Activated T-cell treated with anti-CD3 and anti-CD28 coated beads, Interleukin-2, amount 50 U/mL, for 48 hours (primary cell): ENCODE results near the gene PLA2G4F.

ENCODE experiments used
- DNase-seq, 2 experiments: peaks; one replicate each; pipeline ENCODE4 v3.0.0-alpha.2; 2020

The PLA2G4F gene

GRCh38 chr15:42130246-42130986 lies 26.0 kb downstream of the PLA2G4F start:
- peak; percentile 11 for DNase-seq

GRCh38 chr15:42129364-42129763 lies 27.1 kb downstream of the PLA2G4F start:
- DNase-seq, result no peak

GRCh38 chr15:42128476-42128875 lies 28.0 kb downstream of the PLA2G4F start:
- DNase-seq, result no peak

GRCh38 chr15:42123546-42123945 lies 32.9 kb downstream of the PLA2G4F start:
- no peak for DNase-seq

- DNase-seq, result no peak
Observed at GRCh38 chr15:42121682-42122081, 34.8 kb downstream of the PLA2G4F start.

- no peak for DNase-seq
Observed at GRCh38 chr15:42121021-42121420, 35.4 kb downstream of the PLA2G4F start.

- DNase-seq, result no peak
Observed at GRCh38 chr15:42120285-42120684, 36.2 kb downstream of the PLA2G4F start.

GRCh38 chr15:42119446-42119760 lies 37.0 kb downstream of the PLA2G4F start:
- no peak for DNase-seq

GRCh38 chr15:42118650-42119445 lies 37.6 kb downstream of the PLA2G4F start:
- no peak for DNase-seq

- no peak for DNase-seq
Observed at GRCh38 chr15:42111924-42112323, 44.5 kb downstream of the PLA2G4F start.

- DNase-seq, result no peak
Observed at GRCh38 chr15:42110367-42110766, 46.1 kb downstream of the PLA2G4F start.

GRCh38 chr15:42108806-42109205 lies 47.6 kb downstream of the PLA2G4F start:
- DNase-seq, result no peak

GRCh38 chr15:42108189-42108588 lies 48.2 kb downstream of the PLA2G4F start:
- no peak for DNase-seq

GRCh38 chr15:42107473-42107872 lies 49.0 kb downstream of the PLA2G4F start:
- DNase-seq, result peak; percentile 78 to 81

- DNase-seq, result no peak
Observed at GRCh38 chr15:42106288-42106687, 50.1 kb downstream of the PLA2G4F start.

- no peak for DNase-seq
Observed at GRCh38 chr15:42104095-42104891, 52.1 kb downstream of the PLA2G4F start.

GRCh38 chr15:42102646-42103235 lies 53.7 kb downstream of the PLA2G4F start:
- DNase-seq, result no peak

GRCh38 chr15:42101861-42102260 lies 54.6 kb downstream of the PLA2G4F start:
- no peak for DNase-seq

- no peak for DNase-seq
Observed at GRCh38 chr15:42100021-42100800, 56.2 kb downstream of the PLA2G4F start.

- DNase-seq, result no peak
Observed at GRCh38 chr15:42097018-42097417, 59.4 kb downstream of the PLA2G4F start.

GRCh38 chr15:42094512-42094963 lies 61.9 kb downstream of the PLA2G4F start, which contains the start of gene PLA2G4D:
Gene PLA2G4D, minus strand, starts transcription at chr15:42094562. Its CDS starts 103 bp downstream, at chr15:42094459.
- DNase-seq, result no peak

- no peak for DNase-seq
Observed at GRCh38 chr15:42093966-42094365, 62.5 kb downstream of the PLA2G4F start.
